Stimulated activated CD8-positive, alpha-beta memory T cell treated with anti-CD3 and anti-CD28 coated beads, Interleukin-4, amount 100 ng/mL, for 1 hour (primary cell): Measurements from ENCODE around the gene UFC1.
A peak's percentile ranks its signal among the peaks of the same experiment; 100 is the strongest.
"Not testable (repeated sequence)": the region's sequence is repeated elsewhere in the genome, so short reads cannot be mapped to it uniquely, and the experiment has no call there.

ENCODE experiments used
- DNase-seq, 2 donors: peaks; one replicate each; pipeline ENCODE4 v3.0.0-alpha.2; 2020; ENCODE audit warnings: low read depth in 2 of 2, low spot score in 1 of 2

Gene UFC1

GRCh38 chr1:161153682-161154337, at the start of gene UFC1:
TSS of gene UFC1 (plus strand) at chr1:161153978. CDS start at chr1:161153998, 20 bp downstream.
- DNase-seq: peak; percentile 50 to 60

- no peak for DNase-seq
Observed at GRCh38 chr1:161106431-161106830, 47.3 kb upstream of the UFC1 start.

- DNase-seq: no peak
Observed at GRCh38 chr1:161111117-161111516, 42.7 kb upstream of the UFC1 start.

GRCh38 chr1:161111527-161111926, 42.3 kb upstream of the UFC1 start:
- DNase-seq: no peak

- no peak for DNase-seq
Observed at GRCh38 chr1:161113915-161114314, 39.9 kb upstream of the UFC1 start.

GRCh38 chr1:161114556-161114955, 39.2 kb upstream of the UFC1 start:
- no peak for DNase-seq

- DNase-seq: no peak
Observed at GRCh38 chr1:161115132-161115711, 38.6 kb upstream of the UFC1 start.

- not testable (repeated sequence) for DNase-seq
Observed at GRCh38 chr1:161115961-161116360, 37.8 kb upstream of the UFC1 start.

- DNase-seq: peak; percentile 62 to 65
Observed at GRCh38 chr1:161117759-161118581, 35.8 kb upstream of the UFC1 start, which contains the start of the genes NIT1 and PFDN2. TSS of gene NIT1 (plus strand) at chr1:161118105. CDS start at chr1:161118177, 72 bp downstream. TSS of gene PFDN2 (minus strand) at chr1:161118037. CDS start at chr1:161118026, 11 bp downstream.

GRCh38 chr1:161119092-161119903, 34.5 kb upstream of the UFC1 start:
- DNase-seq: peak in 1 of 2 donors; percentile 13

GRCh38 chr1:161121042-161121650, 32.6 kb upstream of the UFC1 start:
- DNase-seq: no peak

- no peak for DNase-seq
Observed at GRCh38 chr1:161121834-161122233, 31.9 kb upstream of the UFC1 start.

- no peak for DNase-seq
Observed at GRCh38 chr1:161122967-161123366, 30.8 kb upstream of the UFC1 start.

GRCh38 chr1:161127649-161128048, 26.1 kb upstream of the UFC1 start:
- no peak for DNase-seq

- no peak for DNase-seq
Observed at GRCh38 chr1:161128591-161129420, 25.0 kb upstream of the UFC1 start.

- DNase-seq: no peak
Observed at GRCh38 chr1:161130266-161130665, 23.5 kb upstream of the UFC1 start.

- no peak for DNase-seq
Observed at GRCh38 chr1:161131523-161132409, 22.0 kb upstream of the UFC1 start.

- DNase-seq: peak; percentile 57 to 77
Observed at GRCh38 chr1:161132410-161133219, 21.2 kb upstream of the UFC1 start, which contains the start of gene DEDD. TSS of gene DEDD (minus strand) at chr1:161132667. CDS start at chr1:161124462, 8,205 bp downstream.
